ENCODE results near the gene INSIG1.

The INSIG1 gene

GRCh38 chr7:155300641-155301452 is 3.2 kb downstream of the INSIG1 start:
- DNase-seq (ENCODE audit: low spot score) (no peak), FAIRE-seq (no peak)

- DNase-seq (ENCODE audit: low spot score) (no peak), FAIRE-seq (no peak)
Measured at GRCh38 chr7:155303039-155303593, 5.4 kb downstream of the INSIG1 start.

GRCh38 chr7:155303897-155304296 is 6.2 kb downstream of the INSIG1 start:
- no peak for FAIRE-seq
- DNase-seq (ENCODE audit: low spot score): no peak

GRCh38 chr7:155305231-155305904 is 7.7 kb downstream of the INSIG1 start:
- FAIRE-seq (no peak), DNase-seq (ENCODE audit: low spot score) (no peak)

GRCh38 chr7:155306673-155307470 is 9.2 kb downstream of the INSIG1 start:
- DNase-seq (ENCODE audit: low spot score) (no peak), FAIRE-seq (no peak)

- DNase-seq (ENCODE audit: low spot score): no peak
- FAIRE-seq: no peak
Measured at GRCh38 chr7:155308330-155309020, 10.8 kb downstream of the INSIG1 start.

- no peak for DNase-seq (ENCODE audit: low spot score)
- no peak for FAIRE-seq
Measured at GRCh38 chr7:155309021-155309338, 11.3 kb downstream of the INSIG1 start.

- DNase-seq (ENCODE audit: low spot score): no peak
- no peak for FAIRE-seq
Measured at GRCh38 chr7:155310425-155311114, 12.9 kb downstream of the INSIG1 start.

GRCh38 chr7:155311826-155312537 is 14.3 kb downstream of the INSIG1 start:
- FAIRE-seq (no peak), DNase-seq (ENCODE audit: low spot score) (no peak)

- no peak for DNase-seq (ENCODE audit: low spot score)
Measured at GRCh38 chr7:155312633-155313032, 15.0 kb downstream of the INSIG1 start.

GRCh38 chr7:155313096-155313495 is 15.4 kb downstream of the INSIG1 start:
- no peak for FAIRE-seq
- no peak for DNase-seq (ENCODE audit: low spot score)

More at GRCh38 chr7:155312633-155313032, 15.0 kb downstream of the INSIG1 start:
- no peak for FAIRE-seq

GRCh38 chr7:155315977-155316376 is 18.3 kb downstream of the INSIG1 start:
- DNase-seq (ENCODE audit: low spot score): no peak

GRCh38 chr7:155316427-155317113 is 18.9 kb downstream of the INSIG1 start:
- FAIRE-seq (no peak), DNase-seq (ENCODE audit: low spot score) (no peak)

More at GRCh38 chr7:155315977-155316376, 18.3 kb downstream of the INSIG1 start:
- FAIRE-seq: no peak

- DNase-seq (ENCODE audit: low spot score) (no peak), FAIRE-seq (no peak)
Measured at GRCh38 chr7:155317114-155317434, 19.4 kb downstream of the INSIG1 start.

- FAIRE-seq (no peak), DNase-seq (ENCODE audit: low spot score) (no peak)
Measured at GRCh38 chr7:155318245-155318644, 20.6 kb downstream of the INSIG1 start.

- DNase-seq (ENCODE audit: low spot score) (peak; percentile 11), FAIRE-seq (no peak)
Measured at GRCh38 chr7:155322530-155322929, 24.9 kb downstream of the INSIG1 start.

GRCh38 chr7:155323001-155323638 is 25.4 kb downstream of the INSIG1 start:
- no peak for FAIRE-seq
- no peak for DNase-seq (ENCODE audit: low spot score)

- FAIRE-seq: no peak
Measured at GRCh38 chr7:155324012-155324917, 26.6 kb downstream of the INSIG1 start.

More at GRCh38 chr7:155324012-155324917, 26.6 kb downstream of the INSIG1 start:
- DNase-seq (ENCODE audit: low spot score): no peak

All from urothelium cell line (cell line).